Activated naive CD8-positive, alpha-beta T cell treated with anti-CD3 and anti-CD28 coated beads, Interleukin-2, amount 10 ng/mL, durations not matched to agents 7 days and 5 days (primary cell): ENCODE results near the gene SVIL. TPM values are rescaled to one million over a fixed set of nuclear protein-coding genes. Genes with fewer than 3 reads are reported as not detected.
"Not testable (repeated sequence)": the region's sequence is repeated elsewhere in the genome, so short reads cannot be mapped to it uniquely, and the experiment has no call there.

Experiments used
- ATAC-seq: fragments of 150-1000 bp; cut with Tn5 transposase; one replicate; pipeline ENCODE4 v1.10.0; 2021; ENCODE audit warnings: low read depth, moderate library complexity
- POLR2A ChIA-PET: fragments of 350-600 bp; sonication (Branson Sonifier 250); formaldehyde crosslinking; loops from one replicate; lab custom pipeline; 2021; ENCODE audit warnings: antibody characterized with exemption; lab: Charles Lee
- DNase-seq: peaks from one replicate; pipeline ENCODE4 v3.0.0; 2021
- H3K27ac Mint-ChIP-seq: one replicate; pipeline ENCODE4 v1.8.0; 2022; ENCODE audit warnings: mild to moderate bottlenecking, mixed read lengths
- H3K27me3 Mint-ChIP-seq: one replicate; pipeline ENCODE4 v1.8.0; 2022; ENCODE audit warnings: mild to moderate bottlenecking, moderate library complexity, mixed read lengths
- H3K36me3 Mint-ChIP-seq: one replicate; pipeline ENCODE4 v1.8.0; 2021; ENCODE audit warnings: mild to moderate bottlenecking, mixed read lengths
- H3K4me1 Mint-ChIP-seq: one replicate; pipeline ENCODE4 v1.8.0; 2021; ENCODE audit warnings: mixed read lengths
- H3K4me3 Mint-ChIP-seq: one replicate; pipeline ENCODE4 v1.8.0; 2022; ENCODE audit warnings: mild to moderate bottlenecking, moderate library complexity, mixed read lengths
- H3K9me3 Mint-ChIP-seq: one replicate; pipeline ENCODE4 v1.8.0; 2021; ENCODE audit warnings: mixed read lengths
- total RNA-seq, 2 experiments: library from RNA; stranded (reverse); gene quantifications; one replicate each; pipeline ENCODE4 v1.2.3, GENCODE V29; 2021

SVIL gene
- total RNA-seq, 2 experiments from 2014 or later: 8.3 to 10.3 TPM

DNA sequence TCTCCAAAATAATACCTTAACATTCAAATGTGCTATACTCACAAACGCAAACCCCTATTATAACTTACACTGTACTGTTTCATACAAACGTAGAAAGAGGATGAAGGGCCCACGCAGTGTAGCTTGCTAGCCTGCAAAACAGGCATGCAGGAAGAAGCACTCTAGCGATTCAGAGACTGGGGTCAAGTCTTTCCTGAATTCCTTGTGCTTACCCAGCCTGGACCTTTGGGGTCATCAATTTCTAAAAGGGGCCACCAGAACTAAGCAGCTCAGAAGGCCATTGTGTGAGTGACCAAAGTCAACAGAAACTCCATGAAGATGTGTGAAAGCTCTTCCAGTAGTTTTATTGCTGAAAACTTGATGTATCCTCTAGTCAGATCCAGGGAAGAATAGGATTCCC, 111.9 kb downstream of the SVIL start:
- Mint-ChIP-seq H3K4me3 (no peak overlapping the region), H3K27me3 (no peaks in the 10 kb centered on the region), H3K27ac (no peak overlapping the region), H3K9me3 (no peaks in the 10 kb centered on the region), H3K36me3 (peaks cover 6% of the 10 kb centered on the region), H3K4me1 (peaks cover 12% of the 10 kb centered on the region)
- ATAC-seq (no peak), DNase-seq (no peak)
- POLR2A ChIA-PET: interaction anchor here (0.8 kb wide), 1 partner anchor 67 kb away, joined by 6 read pairs; no protein-coding TSS in a partner anchor

DNA sequence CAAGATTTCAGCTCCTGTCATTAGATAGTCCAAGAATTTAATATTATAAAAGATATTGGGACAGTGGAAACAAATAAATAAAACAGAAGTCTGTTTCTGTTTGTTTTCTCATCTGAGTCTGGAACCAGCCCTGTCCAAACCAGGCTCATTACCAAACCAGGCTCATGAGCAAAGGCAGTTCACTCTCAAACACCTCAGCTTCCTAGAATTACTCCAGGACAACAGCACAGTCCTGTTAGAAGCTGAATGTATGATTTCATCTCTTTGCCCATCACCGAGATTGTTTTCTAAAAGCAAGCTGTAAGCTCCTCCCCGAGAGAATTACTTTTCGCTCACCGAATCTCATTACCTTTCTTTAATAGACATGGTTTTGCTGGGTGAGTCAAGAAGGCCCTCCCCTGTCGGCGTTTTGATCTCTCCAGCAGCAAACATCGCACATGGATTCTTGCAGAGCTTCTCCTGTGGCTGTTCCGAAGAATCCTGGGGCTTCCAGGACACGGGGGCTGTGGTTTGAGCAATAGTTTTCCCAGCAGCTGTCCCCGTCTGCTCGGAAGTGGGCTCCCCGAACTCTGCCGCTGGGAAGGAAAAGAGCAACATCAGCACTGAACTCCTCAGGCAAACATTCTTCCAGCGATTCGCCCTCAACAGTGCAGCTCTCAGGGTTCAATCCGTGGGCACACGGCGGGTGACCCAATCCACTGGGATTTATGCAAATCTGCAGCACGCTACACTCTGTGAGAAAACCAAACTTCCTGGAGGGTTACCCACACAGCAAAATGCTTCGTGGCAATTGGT, 112.5 kb downstream of the SVIL start:
- no peak for DNase-seq
- Mint-ChIP-seq H3K27ac (peak overlapping the region; percentile 67), H3K36me3 (peaks cover 6% of the 10 kb centered on the region), H3K4me1 (peaks cover 12% of the 10 kb centered on the region), H3K9me3 (no peaks in the 10 kb centered on the region), H3K27me3 (no peaks in the 10 kb centered on the region), H3K4me3 (peak overlapping the region; percentile 31)
- ATAC-seq: no peak
- POLR2A ChIA-PET: no interaction called here

DNA sequence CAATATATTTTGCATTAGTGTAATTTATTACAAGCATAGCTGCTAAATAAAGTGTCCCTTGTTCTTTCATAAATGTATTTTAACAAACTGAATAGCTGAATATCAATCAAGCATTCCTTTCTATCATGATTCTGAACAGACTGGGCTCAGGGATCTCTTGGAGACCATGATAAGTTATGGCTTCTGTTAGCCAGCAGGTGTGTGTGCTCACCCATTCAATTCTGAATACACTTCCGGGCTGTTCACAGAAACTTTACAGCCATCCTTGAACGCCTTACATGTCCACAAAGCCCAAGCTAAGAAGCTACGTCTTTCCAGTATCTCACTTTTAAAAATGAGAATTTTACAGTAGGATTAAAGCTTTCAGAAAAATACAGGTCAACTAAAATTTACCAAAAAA, 115.1 kb downstream of the SVIL start:
- H3K4me1 Mint-ChIP-seq: peaks cover 12% of the 10 kb centered on the region
- ATAC-seq (no peak), DNase-seq (no peak)
- H3K9me3 Mint-ChIP-seq: no peaks in the 10 kb centered on the region
- POLR2A ChIA-PET: no interaction called here
- H3K4me3 Mint-ChIP-seq: no peak overlapping the region
- no peaks in the 10 kb centered on the region for H3K27me3 Mint-ChIP-seq
- H3K27ac Mint-ChIP-seq: no peak overlapping the region
- peaks cover 6% of the 10 kb centered on the region for H3K36me3 Mint-ChIP-seq

DNA sequence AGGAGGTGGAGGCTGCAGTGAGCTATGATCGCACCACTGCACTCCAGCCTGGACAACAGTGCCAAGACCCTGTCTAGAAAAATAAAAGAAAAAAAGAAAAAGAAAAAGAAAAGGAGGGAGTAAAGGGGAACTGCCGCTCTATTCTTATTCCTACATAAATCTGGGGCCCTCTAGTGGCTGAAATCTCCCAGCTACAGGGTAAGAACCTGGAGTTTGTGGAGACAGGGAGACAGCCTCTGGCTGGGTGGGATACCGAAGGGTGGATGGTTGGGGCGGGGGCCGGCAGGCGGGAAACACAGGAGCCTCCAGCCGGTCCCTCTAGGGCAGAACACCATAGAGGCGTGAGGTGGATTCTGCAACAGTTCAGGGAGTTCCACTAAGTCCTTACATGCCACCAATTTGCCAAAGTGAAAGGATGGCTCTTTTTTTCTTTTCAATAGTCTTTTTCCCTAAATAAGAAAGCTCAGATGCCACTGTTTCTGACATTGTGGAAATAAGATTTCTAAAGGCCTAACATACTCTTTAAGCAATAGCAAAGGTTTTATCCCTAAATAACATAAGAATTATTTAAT, 117.3 kb downstream of the SVIL start:
- no peak overlapping the region for H3K27ac Mint-ChIP-seq
- no peak for ATAC-seq
- no peak for DNase-seq
- H3K9me3 Mint-ChIP-seq: no peaks in the 10 kb centered on the region
- POLR2A ChIA-PET: no interaction called here
- H3K36me3 Mint-ChIP-seq: peaks cover under 1% of the 10 kb centered on the region
- no peaks in the 10 kb centered on the region for H3K27me3 Mint-ChIP-seq
- H3K4me1 Mint-ChIP-seq: peaks cover 3% of the 10 kb centered on the region
- H3K4me3 Mint-ChIP-seq: no peak overlapping the region

DNA sequence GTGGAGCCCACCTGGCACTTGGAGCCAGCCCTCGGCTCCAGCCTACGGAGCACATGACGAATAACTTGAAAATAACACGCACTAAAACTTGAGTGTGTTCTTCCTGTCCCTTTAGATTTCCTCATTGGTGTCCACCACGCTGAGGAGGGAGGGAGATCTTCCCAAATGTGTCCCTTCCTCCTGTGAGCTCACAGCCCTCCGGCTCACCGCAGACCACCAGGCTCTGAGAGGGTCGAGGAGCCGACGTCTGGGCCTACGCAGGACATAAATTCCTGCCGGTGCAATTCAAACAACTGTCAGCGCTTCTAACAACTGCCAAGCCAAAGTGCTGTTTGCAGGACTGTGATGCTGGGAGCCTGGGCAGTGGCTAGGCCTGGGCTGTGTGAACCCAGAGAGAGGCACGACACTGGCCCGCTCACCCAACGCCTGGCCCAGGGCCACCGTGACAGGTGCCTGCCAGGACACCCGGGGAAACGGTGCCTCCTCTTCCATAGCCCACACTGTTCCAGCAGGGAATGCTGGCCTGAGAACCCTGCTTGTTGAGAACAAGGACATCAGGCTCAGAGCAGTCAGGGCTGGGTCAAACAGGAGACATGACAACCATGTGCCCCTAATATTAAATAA, 118.3 kb downstream of the SVIL start:
- H3K4me3 Mint-ChIP-seq, DNase-seq, H3K4me1 Mint-ChIP-seq, H3K9me3 Mint-ChIP-seq, H3K27me3 Mint-ChIP-seq, ATAC-seq, POLR2A ChIA-PET, H3K27ac Mint-ChIP-seq, H3K36me3 Mint-ChIP-seq: not testable (repeated sequence)

DNA sequence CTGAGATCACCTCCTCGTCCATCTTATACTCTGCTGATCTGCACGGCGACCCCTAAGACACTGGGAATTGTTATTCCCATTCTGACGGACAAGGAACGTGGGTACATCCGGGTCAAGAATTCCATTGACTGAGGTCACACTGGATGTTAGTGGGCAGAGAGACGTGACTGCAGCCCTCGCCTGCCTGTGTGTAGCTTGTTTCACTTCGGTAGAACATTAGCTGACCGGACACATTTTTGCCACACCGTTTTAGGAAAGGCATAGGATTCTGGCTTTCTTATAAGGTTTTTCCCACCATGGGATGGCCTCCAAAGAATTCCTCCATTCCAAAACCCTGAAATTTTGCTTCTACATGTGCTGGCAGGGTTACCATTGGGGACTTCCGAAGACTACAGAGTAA, 118.9 kb downstream of the SVIL start:
- H3K4me3 Mint-ChIP-seq, H3K4me1 Mint-ChIP-seq, DNase-seq, H3K27me3 Mint-ChIP-seq, ATAC-seq, H3K36me3 Mint-ChIP-seq, H3K27ac Mint-ChIP-seq, H3K9me3 Mint-ChIP-seq, POLR2A ChIA-PET: not testable (repeated sequence)

DNA sequence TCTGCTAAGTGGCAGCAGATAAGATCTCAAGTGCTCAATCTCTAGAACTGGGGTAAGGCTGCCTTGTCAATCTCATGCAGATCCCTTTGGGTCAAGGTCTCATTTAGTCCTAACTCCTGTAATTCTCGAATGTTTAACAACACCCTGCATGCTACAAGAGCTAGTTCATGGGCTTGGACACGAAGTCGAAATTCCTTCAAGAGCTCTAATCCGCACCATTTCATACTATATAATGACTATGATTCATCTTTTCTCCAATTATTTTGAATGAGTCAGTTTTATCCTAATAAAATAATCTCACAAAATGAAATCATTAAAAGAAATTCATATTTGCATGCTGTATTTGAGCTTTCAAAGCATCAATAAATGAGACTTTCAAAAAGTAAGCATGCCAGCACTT, 119.7 kb downstream of the SVIL start:
- H3K36me3 Mint-ChIP-seq, H3K4me1 Mint-ChIP-seq, H3K4me3 Mint-ChIP-seq, POLR2A ChIA-PET, ATAC-seq, H3K9me3 Mint-ChIP-seq, H3K27ac Mint-ChIP-seq, DNase-seq, H3K27me3 Mint-ChIP-seq: not testable (repeated sequence)

DNA sequence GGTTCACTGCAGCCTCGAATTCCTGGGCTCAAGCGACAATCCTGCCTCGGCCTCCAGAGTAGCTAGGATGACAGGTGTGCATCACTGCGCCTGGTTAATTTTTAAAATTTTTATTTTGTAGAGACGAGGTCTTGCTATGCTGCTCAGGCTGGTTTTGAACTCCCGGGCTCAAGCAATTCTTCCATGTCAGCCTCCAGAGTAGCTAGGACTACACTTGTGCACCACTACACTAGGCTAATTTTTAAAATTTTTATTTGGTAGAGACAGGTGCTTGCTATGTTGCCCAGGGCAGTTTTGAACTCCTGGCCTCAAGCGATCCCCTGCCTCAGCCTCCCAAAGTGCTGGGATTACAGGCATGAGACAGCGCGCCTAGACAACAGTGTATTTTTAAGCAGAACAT, 120.5 kb downstream of the SVIL start:
- POLR2A ChIA-PET: no interaction called here
- H3K9me3 Mint-ChIP-seq: no peaks in the 10 kb centered on the region
- H3K36me3 Mint-ChIP-seq: no peaks in the 10 kb centered on the region
- DNase-seq (no peak), ATAC-seq (no peak)
- no peaks in the 10 kb centered on the region for H3K27me3 Mint-ChIP-seq
- H3K4me3 Mint-ChIP-seq: no peak overlapping the region
- no peaks in the 10 kb centered on the region for H3K4me1 Mint-ChIP-seq
- H3K27ac Mint-ChIP-seq: no peak overlapping the region

DNA sequence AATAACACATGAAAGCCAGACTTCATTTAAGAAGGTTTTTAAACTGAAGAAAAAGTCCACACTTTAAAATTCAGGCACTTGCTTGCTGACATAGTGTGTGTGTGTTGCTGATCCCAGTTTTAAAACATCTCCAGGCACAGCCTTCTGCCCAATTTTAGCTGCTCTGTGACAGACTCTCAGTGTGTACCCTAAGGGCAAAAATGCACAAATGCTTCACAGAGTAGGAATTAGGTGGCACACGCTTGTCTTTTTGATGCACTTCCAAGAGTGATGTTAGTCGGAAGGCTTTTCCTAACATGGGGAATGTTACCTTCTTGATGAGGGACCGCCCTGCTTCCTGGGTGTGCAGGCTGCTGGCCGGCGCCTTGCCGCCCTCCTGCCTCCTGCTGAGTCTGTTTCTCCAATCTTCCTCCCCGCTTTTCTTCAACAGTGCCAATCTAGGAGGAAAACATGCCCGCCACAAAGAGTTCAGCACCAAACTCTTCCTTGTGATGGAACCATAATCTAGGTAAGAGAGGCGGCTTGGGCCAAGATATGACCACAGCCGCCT, 122.3 kb downstream of the SVIL start:
- no peak overlapping the region for H3K27ac Mint-ChIP-seq
- DNase-seq: no peak
- H3K4me1 Mint-ChIP-seq: peaks cover 3% of the 10 kb centered on the region
- H3K9me3 Mint-ChIP-seq: no peaks in the 10 kb centered on the region
- no peak for ATAC-seq
- H3K4me3 Mint-ChIP-seq: no peak overlapping the region
- no peaks in the 10 kb centered on the region for H3K27me3 Mint-ChIP-seq
- H3K36me3 Mint-ChIP-seq: no peaks in the 10 kb centered on the region
- POLR2A ChIA-PET: interaction anchor here (0.5 kb wide), 1 partner anchor 126 kb away, joined by 5 read pairs; no protein-coding TSS in a partner anchor

DNA sequence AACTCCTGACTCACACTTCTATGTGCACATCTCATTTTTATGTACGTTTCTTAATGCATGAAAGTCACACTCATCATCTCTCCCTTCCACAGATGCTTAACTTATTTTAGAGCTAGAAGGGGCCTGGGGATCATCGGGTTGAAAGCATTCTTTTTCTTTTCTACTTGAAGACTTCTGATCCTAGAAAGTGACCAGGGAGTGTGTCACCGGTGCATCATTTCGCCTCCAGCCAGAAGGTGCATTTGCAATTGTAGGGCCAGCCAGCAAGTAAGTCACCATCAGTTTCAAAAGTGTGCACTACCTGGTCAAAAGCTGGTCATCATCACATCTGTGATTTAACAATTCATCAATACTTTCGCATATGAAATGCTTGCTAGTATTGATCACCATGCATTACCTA, 123.0 kb downstream of the SVIL start:
- H3K4me1 Mint-ChIP-seq, H3K36me3 Mint-ChIP-seq: not testable (repeated sequence)
- POLR2A ChIA-PET: interaction anchor here (0.5 kb wide), 1 partner anchor 125 kb away, joined by 5 read pairs; no protein-coding TSS in a partner anchor

DNA sequence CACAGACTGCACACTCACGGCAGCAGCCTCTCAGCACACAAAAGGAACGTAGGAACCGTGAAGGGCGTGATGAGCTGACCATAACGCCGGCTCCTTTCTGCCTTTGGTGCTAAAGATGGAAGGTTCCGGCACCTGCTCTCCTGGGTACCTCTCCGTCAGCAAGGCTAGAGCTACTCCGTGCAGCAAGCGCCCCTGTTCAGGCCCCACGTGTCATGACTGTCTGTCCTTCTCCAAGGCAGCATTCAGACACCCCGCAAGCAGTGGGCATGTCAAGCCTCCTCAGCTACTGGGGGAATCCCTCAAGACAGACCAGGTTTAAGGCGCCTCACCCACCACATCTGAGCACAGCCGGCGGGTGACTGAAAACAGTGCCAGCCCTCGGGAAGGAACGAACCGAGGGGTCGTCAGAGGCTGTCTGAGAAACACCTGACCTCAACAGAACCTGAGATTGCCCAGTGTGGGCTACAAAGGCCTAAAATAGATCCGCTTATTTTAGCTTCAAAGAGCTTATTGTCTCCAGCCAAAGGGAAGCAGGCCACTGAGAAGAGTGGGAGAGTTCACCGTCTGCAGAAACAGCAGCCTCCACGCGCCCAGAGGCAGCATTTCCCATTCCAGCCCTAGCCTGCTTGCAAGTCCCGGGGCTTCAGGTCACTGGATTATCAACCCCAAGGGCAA, 124.2 kb downstream of the SVIL start:
- H3K4me1 Mint-ChIP-seq, H3K9me3 Mint-ChIP-seq, POLR2A ChIA-PET, H3K27ac Mint-ChIP-seq, H3K27me3 Mint-ChIP-seq, H3K4me3 Mint-ChIP-seq, ATAC-seq, DNase-seq, H3K36me3 Mint-ChIP-seq: not testable (repeated sequence)

More for the DNA sequence above, 123.0 kb downstream of the SVIL start:
- H3K9me3 Mint-ChIP-seq, DNase-seq, H3K4me3 Mint-ChIP-seq, ATAC-seq, H3K27ac Mint-ChIP-seq, H3K27me3 Mint-ChIP-seq: not testable (repeated sequence)

DNA sequence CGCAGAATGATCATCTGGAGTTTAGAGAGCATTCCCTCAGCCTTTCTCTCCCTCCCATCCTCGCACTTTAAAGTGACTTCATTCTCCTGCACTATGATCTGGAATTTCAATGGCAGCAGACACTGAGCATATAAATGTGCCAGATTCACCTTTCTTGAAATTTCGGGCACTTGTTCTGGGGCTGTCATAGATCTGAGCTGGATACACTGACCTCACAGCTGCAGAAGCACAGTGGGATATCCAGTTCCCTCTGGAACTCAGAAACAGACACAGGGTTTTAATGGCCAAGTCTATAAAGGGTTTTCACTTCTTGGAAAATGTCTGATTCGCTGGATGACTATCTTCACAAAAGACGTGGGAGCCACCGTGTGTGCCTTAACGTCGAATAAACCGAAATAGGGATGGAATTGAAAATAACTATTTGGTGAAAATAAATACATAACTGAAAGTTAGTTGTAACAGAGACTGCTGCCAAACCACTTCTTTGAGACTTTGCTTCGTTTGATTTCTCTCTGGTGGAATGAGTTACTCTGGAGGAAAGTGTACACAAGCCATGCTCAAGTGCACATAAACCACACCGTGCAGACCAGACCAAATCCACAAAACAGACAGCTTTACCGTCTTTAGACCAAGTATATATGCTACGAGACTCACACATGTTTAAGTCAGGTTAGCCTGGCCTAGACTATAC, 126.1 kb downstream of the SVIL start:
- Mint-ChIP-seq H3K9me3 (no peaks in the 10 kb centered on the region), H3K4me1 (peaks cover 3% of the 10 kb centered on the region), H3K4me3 (no peak overlapping the region), H3K27me3 (no peaks in the 10 kb centered on the region), H3K36me3 (no peaks in the 10 kb centered on the region), H3K27ac (no peak overlapping the region)
- no peak for DNase-seq
- no peak for ATAC-seq
- POLR2A ChIA-PET: no interaction called here

DNA sequence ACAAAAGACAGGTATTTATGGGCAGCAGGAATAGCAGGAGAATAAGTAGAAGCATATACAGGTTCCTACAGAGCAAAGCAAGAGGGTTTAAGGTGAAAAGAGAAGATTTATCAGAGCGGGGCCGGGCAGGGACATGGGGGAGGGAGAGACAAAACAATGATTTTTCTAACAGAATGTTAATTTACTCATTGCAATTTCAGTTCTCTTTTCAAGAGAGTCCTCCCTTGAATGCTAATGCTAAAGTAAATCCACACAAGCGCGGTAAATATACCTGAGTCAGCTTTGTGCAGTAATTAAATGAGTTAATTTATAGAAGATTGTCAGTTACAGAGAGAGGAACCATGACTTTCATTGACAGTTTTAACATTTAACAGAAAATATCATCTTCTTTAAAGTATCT, 127.0 kb downstream of the SVIL start:
- H3K27ac Mint-ChIP-seq, DNase-seq, ATAC-seq, POLR2A ChIA-PET, H3K4me3 Mint-ChIP-seq, H3K4me1 Mint-ChIP-seq, H3K36me3 Mint-ChIP-seq, H3K27me3 Mint-ChIP-seq, H3K9me3 Mint-ChIP-seq: not testable (repeated sequence)
